HCT116 (cell line): Measurements from ENCODE around the gene LSAMP. TPM values are rescaled to one million over a fixed set of nuclear protein-coding genes. Genes with fewer than 3 reads are reported as not detected.

Source experiments
- ATAC-seq: fragments of 200-7000 bp; cut with Tn5 transposase; 2 replicates; pipeline ENCODE4 v1.9.1; 2020; ENCODE audit warnings: mild to moderate bottlenecking, moderate library complexity
- BruUV-seq: library from RNA; stranded (reverse); fragments of 400-500 nt; replicated peaks from 2 replicates; lab custom pipeline; 2021; lab: Mats Ljungman, UMichigan
- CTCF ChIA-PET: fragments of 300-600 bp; sonication (Branson Sonifier 250); formaldehyde crosslinking; loops from one replicate; lab custom pipeline; 2021; ENCODE audit warnings: antibody characterized with exemption; lab: Charles Lee
- POLR2A ChIA-PET: fragments of 300-600, 350-600 bp; sonication (Branson Sonifier 250); formaldehyde crosslinking; loops from one replicate; lab custom pipeline; 2021; ENCODE audit warnings: antibody characterized with exemption; lab: Charles Lee
- RAD21 ChIA-PET, 2 experiments: fragments of 300-600 bp; sonication (Branson Sonifier 250); formaldehyde crosslinking; loops; one replicate each; lab custom pipeline; 2023; ENCODE audit warnings: low total read pairs in 2 of 2; ENCODE audit not compliant: uncharacterized antibody in 2 of 2, unreplicated experiment in 2 of 2, low non-redundant PET in 1 of 2; lab: Charles Lee
- DNase-seq: peaks from one replicate; pipeline ENCODE4 v3.0.0-alpha.2; 2010; ENCODE audit warnings: low read depth, low spot score
- H2AFZ ChIP-seq: fragments of 200-600 bp; shearing (Covaris generic), sonication (generic); 2 replicates; pipeline ENCODE4 v1.6.1; 2017; ENCODE audit warnings: low read depth, mixed run types, mixed read lengths, antibody characterized with exemption, low read length; ENCODE audit not compliant: poor library complexity, severe bottlenecking
- H3K27ac ChIP-seq: 2 replicates; pipeline ENCODE4 v1.5.1; 2012; ENCODE audit warnings: low read depth, low read length
- H3K27me3 ChIP-seq: fragments of 200-600 bp; sonication (generic); 2 replicates; pipeline ENCODE4 v1.6.1; 2016; ENCODE audit warnings: mixed run types, low read length, mixed read lengths; ENCODE audit not compliant: insufficient read depth
- H3K36me3 ChIP-seq, 2 experiments: fragments of 200-500 bp in 1 of 2; fragments of 200-600 bp in 1 of 2; sonication (Bioruptor generic) in 1 of 2; sonication (generic) in 1 of 2; 2 replicates each; pipeline versions ENCODE4 v1.5.1 to v1.6.1; 2014 to 2016; ENCODE audit warnings: low read length in 2 of 2, inconsistent platforms in 1 of 2, mixed read lengths in 1 of 2, mixed run types in 1 of 2; ENCODE audit not compliant: insufficient read depth in 2 of 2, control insufficient read depth in 1 of 2
- H3K4me1 ChIP-seq, 2 experiments: fragments of 200-600 bp in 1 of 2; sonication (generic) in 1 of 2; 2 replicates each; pipeline versions ENCODE4 v1.5.1 to v1.6.1; 2012 to 2017; ENCODE audit warnings: low read length in 2 of 2, inconsistent platforms in 1 of 2, mild to moderate bottlenecking in 1 of 2, mixed read lengths in 1 of 2, mixed run types in 1 of 2, moderate library complexity in 1 of 2; ENCODE audit not compliant: insufficient read depth in 2 of 2, control insufficient read depth in 1 of 2
- H3K4me2 ChIP-seq: fragments of 200-600 bp; sonication (generic); 2 replicates; pipeline ENCODE4 v1.6.1; 2017; ENCODE audit warnings: mixed run types, low read length, mixed read lengths
- H3K4me3 ChIP-seq, 2 experiments: fragments of 200-600 bp in 1 of 2; sonication (generic) in 1 of 2; replicated peaks in 1 of 2; 2 replicates each; pipeline ENCODE4 v1.5.1; 2011 to 2016; ENCODE audit warnings: low read length in 2 of 2, control low read depth in 1 of 2, low read depth in 1 of 2, mild to moderate bottlenecking in 1 of 2, mixed read lengths in 1 of 2, mixed run types in 1 of 2
- H3K79me2 ChIP-seq: fragments of 200-600 bp; sonication (generic); 2 replicates; pipeline ENCODE4 v1.6.1; 2017; ENCODE audit warnings: mild to moderate bottlenecking, mixed run types, low read length, moderate library complexity, mixed read lengths; ENCODE audit not compliant: insufficient read depth
- H3K9ac ChIP-seq: fragments of 200-600 bp; sonication (generic); 2 replicates; pipeline ENCODE4 v1.6.1; 2016; ENCODE audit warnings: low read length, mixed read lengths
- H3K9me2 ChIP-seq: fragments of 200-600 bp; sonication (generic), shearing (Covaris generic); 2 replicates; pipeline ENCODE4 v1.6.1; 2017; ENCODE audit warnings: mixed run types, mild to moderate bottlenecking, moderate library complexity; ENCODE audit not compliant: insufficient read depth
- H3K9me3 ChIP-seq, 2 experiments: fragments of 200-500 bp in 1 of 2; fragments of 200-600 bp in 1 of 2; sonication (Bioruptor generic) in 1 of 2; sonication (generic) in 1 of 2; 2 replicates each; pipeline ENCODE4 v1.6.1; 2014 to 2017; ENCODE audit warnings: low read length in 2 of 2, mixed read lengths in 2 of 2, inconsistent platforms in 1 of 2, low read depth in 1 of 2, mild to moderate bottlenecking in 1 of 2, mixed run types in 1 of 2, moderate library complexity in 1 of 2; ENCODE audit not compliant: control insufficient read depth in 1 of 2, insufficient read depth in 1 of 2
- H4K20me1 ChIP-seq: fragments of 200-600 bp; sonication (generic), shearing (Covaris generic); 2 replicates; pipeline ENCODE4 v1.6.1; 2017; ENCODE audit warnings: mixed run types, mild to moderate bottlenecking, moderate library complexity; ENCODE audit not compliant: insufficient read depth
- EZH2 ChIP-seq: fragments of 200-600 bp; sonication (generic); IDR thresholded peaks from 2 replicates; pipeline ENCODE4 v1.6.1; 2017; ENCODE audit warnings: antibody characterized with exemption, mixed run types
- JUND ChIP-seq: IDR thresholded peaks from 2 replicates; pipeline ENCODE4 v1.6.1; 2012
- REST ChIP-seq: IDR thresholded peaks from 2 replicates; pipeline ENCODE4 v1.6.1; 2012; ENCODE audit warnings: low read depth
- SIN3A ChIP-seq: IDR thresholded peaks from 2 replicates; pipeline ENCODE4 v1.6.1; 2012; ENCODE audit warnings: low read depth
- TCF7L2 ChIP-seq: IDR thresholded peaks from 2 replicates; pipeline ENCODE4 v1.7.0; 2011; ENCODE audit warnings: borderline replicate concordance, inconsistent platforms; ENCODE audit not compliant: insufficient read depth, insufficient read length; ENCODE audit errors: extremely low read depth
- YY1 ChIP-seq: IDR thresholded peaks from 2 replicates; pipeline ENCODE4 v1.6.1; 2011; ENCODE audit warnings: low read length, low read depth, moderate library complexity, mild to moderate bottlenecking; ENCODE audit not compliant: insufficient replicate concordance; ENCODE audit errors: extremely low read depth
- ZFX ChIP-seq: fragments of 450-650 bp; IDR thresholded peaks from 2 replicates; pipeline ENCODE4 v1.6.1; 2017
- ZNF274 ChIP-seq: fragments of 200-500 bp; sonication (Bioruptor generic); IDR thresholded peaks from 2 replicates; pipeline ENCODE4 v1.6.1; 2014; ENCODE audit warnings: mild to moderate bottlenecking, low read depth, low read length, inconsistent platforms
- intact Hi-C: fragments of 100-400 bp; cut with micrococcal nuclease; formaldehyde crosslinking; loops from 2 replicates; pipeline ENCODE4 v1.10.0; 2022
- total RNA-seq: library from RNA; stranded (reverse); gene quantifications from one replicate; pipeline ENCODE4 v1.2.1, GENCODE V29; 2021; ENCODE audit not compliant: unreplicated experiment

LSAMP gene
- total RNA-seq, 1 experiment from 2014 or later: 0.25 TPM

GRCh38 chr3:115871735-115872134 lies 573.6 kb downstream of the LSAMP start:
- Histone ChIP-seq H2AFZ (no peak overlapping the region), H3K36me3 (no peaks in the 10 kb centered on the region), H3K27ac (no peak overlapping the region), H4K20me1 (no peaks in the 10 kb centered on the region), H3K27me3 (peaks cover 60% of the 10 kb centered on the region), H3K9me3 (no peaks in the 10 kb centered on the region), H3K4me1 (no peaks in the 10 kb centered on the region), H3K9ac (no peak overlapping the region), H3K79me2 (no peaks in the 10 kb centered on the region), H3K4me3 (no peak overlapping the region), H3K9me2 (no peaks in the 10 kb centered on the region)
- RAD21 ChIA-PET: no interaction called here
- CTCF ChIA-PET: no interaction called here
- intact Hi-C loops: no loop called here
- POLR2A ChIA-PET: no interaction called here
- no TSS peak for BruUV-seq
- no peak for ATAC-seq
- TF ChIP-seq ZNF274 (no peak), EZH2 (no peak), REST (no peak), SIN3A (no peak), JUND (no peak), ZFX (no peak), TCF7L2 (no peak), YY1 (no peak)
- TF ChIP-seq, all 23 proteins: peak for 0
- no peak for DNase-seq
- no peak overlapping the region for H3K4me2 ChIP-seq
